Measurements from ENCODE around the gene SLC7A6. TPM values are rescaled to one million over a fixed set of nuclear protein-coding genes. Genes with fewer than 3 reads are reported as not detected.
A peak's percentile ranks its signal among the peaks of the same experiment; 100 is the strongest.

The SLC7A6 gene
- total RNA-seq, 3 donors from 2014 or later, result 43.2 to 284 (median 65.2) TPM

DNA sequence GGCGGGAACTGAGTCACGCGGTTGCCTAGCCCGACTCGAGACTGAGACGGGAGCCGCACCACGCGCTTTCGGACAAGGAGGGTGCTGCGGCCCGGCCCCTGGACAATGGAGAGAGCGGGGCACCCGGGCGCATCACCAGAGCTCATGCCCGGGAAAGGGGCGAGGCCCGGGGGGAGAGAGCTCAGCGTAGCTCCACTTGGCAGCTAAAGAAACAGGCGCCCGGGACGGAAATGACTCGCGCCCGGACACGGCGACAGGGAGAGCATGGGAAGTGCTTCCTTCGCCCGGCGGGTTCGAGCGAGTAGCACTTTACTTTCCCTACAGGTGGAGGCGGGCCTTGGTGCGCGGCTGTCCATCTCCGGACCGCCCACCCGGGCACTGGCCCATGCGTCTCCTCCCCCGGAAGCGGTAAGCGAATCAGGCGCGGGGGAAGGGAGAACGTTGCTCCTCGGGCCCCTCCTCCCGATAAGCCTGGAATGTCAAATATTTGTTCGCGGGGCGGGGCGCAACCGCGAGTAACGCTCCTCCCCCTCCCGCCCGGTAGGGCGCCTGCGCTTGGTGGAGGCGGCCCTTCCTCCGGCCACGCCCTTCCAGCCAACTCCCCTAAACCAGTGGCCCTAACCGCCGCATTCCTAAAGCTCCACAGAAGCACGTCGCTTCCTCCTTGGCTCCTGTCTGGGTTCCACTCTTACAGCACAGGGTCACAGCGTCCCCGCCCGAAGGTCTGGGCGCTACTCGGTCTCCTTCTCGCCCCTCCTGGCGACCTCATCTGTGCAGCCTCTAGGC is 26.9 kb upstream of the SLC7A6 start:
- H3K4me1 ChIP-seq, result no peaks in the 10 kb centered on the region
- H3K36me3 ChIP-seq, result no peaks in the 10 kb centered on the region
- peak overlapping the region; percentile 90 to 94 for H3K27ac ChIP-seq
- H3K27me3 ChIP-seq, result no peaks in the 10 kb centered on the region
- TF ChIP-seq, protein P1, sequence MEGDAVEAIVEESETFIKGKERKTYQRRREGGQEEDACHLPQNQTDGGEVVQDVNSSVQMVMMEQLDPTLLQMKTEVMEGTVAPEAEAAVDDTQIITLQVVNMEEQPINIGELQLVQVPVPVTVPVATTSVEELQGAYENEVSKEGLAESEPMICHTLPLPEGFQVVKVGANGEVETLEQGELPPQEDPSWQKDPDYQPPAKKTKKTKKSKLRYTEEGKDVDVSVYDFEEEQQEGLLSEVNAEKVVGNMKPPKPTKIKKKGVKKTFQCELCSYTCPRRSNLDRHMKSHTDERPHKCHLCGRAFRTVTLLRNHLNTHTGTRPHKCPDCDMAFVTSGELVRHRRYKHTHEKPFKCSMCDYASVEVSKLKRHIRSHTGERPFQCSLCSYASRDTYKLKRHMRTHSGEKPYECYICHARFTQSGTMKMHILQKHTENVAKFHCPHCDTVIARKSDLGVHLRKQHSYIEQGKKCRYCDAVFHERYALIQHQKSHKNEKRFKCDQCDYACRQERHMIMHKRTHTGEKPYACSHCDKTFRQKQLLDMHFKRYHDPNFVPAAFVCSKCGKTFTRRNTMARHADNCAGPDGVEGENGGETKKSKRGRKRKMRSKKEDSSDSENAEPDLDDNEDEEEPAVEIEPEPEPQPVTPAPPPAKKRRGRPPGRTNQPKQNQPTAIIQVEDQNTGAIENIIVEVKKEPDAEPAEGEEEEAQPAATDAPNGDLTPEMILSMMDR (IDR thresholded peaks at IDR 0.05), result peak in 1 of 3 donors; percentile 8
- TF ChIP-seq POLR2A (IDR thresholded peaks at IDR 0.05) (peak; percentile 35), POLR2AphosphoS5 (IDR thresholded peaks at IDR 0.05) (peak; percentile 84 to 98 (median 92))
- H3K4me3 ChIP-seq, result peak overlapping the region; percentile 59 to 72 (median 68)
- intact Hi-C loops (cut with DNase I; ENCODE audit: low total_unique reads), result loop anchor here (10.0 kb wide), 1 partner anchor 153 kb away; the partner anchor contains the start of gene NFATC3
- H3K9me3 ChIP-seq, result no peaks in the 10 kb centered on the region
- peak; percentile 98 to 99 for DNase-seq (ENCODE audit: low spot score in 2 of 2)

DNA sequence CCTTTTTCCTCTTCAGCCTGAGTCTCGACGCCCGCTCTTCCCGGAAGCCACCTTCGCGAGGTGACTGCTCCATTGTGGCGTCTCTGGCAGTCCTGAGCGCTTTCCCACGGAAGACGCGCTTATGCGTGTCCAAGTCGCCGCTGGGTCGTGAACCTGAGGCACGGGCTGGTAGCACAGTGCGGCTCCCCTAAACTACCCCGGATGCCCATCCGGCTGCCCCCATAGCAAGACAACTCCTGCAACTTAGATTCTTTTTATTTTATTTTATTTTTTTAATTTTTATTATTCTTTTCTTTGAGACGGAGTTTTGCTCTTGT is 26.3 kb upstream of the SLC7A6 start:
- no peak for TF ChIP-seq POLR2AphosphoS5 (IDR thresholded peaks at IDR 0.05)
- intact Hi-C loops (cut with DNase I; ENCODE audit: low total_unique reads), result loop anchor here (10.0 kb wide), 1 partner anchor 153 kb away; the partner anchor contains the start of gene NFATC3
- peak overlapping the region; percentile 90 to 94 for H3K27ac ChIP-seq
- no peaks in the 10 kb centered on the region for H3K4me1 ChIP-seq
- no peaks in the 10 kb centered on the region for H3K9me3 ChIP-seq
- H3K4me3 ChIP-seq, result peak overlapping the region; percentile 59 to 72 (median 68)
- no peaks in the 10 kb centered on the region for H3K36me3 ChIP-seq
- no peak for DNase-seq (ENCODE audit: low spot score in 2 of 2)
- H3K27me3 ChIP-seq, result no peaks in the 10 kb centered on the region

DNA sequence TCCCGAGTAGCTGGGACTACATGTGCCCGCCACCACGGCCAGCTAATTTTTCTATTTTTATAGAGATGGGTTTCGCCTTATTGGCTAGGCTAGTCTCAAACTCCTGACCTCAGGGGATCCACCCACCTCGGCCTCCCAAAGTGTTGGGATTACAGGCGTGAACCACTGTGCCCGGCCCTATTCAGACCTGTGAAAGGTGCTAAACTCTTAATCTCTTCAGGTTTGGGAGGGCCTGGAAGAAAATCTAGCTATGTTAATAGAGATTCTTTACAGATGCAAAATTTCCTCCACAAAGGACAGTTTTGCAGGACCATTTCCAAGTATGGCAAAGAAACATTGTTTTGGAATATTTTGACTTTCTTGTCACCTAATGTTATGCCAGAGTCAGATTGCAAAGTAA is 22.2 kb upstream of the SLC7A6 start:
- H3K36me3 ChIP-seq, result no peaks in the 10 kb centered on the region
- H3K4me3 ChIP-seq, result no peak overlapping the region
- intact Hi-C loops (cut with DNase I; ENCODE audit: low total_unique reads), result no loop called here
- H3K27me3 ChIP-seq, result no peaks in the 10 kb centered on the region
- TF ChIP-seq, protein P1 (IDR thresholded peaks at IDR 0.05), result no peak
- TF ChIP-seq POLR2AphosphoS5 (IDR thresholded peaks at IDR 0.05), result no peak
- TF ChIP-seq POLR2A (IDR thresholded peaks at IDR 0.05), result no peak
- no peaks in the 10 kb centered on the region for H3K9me3 ChIP-seq
- no peak for DNase-seq (ENCODE audit: low spot score in 2 of 2)
- H3K27ac ChIP-seq, result no peak overlapping the region
- H3K4me1 ChIP-seq, result peaks cover 6 to 12% of the 10 kb centered on the region in 2 donors

DNA sequence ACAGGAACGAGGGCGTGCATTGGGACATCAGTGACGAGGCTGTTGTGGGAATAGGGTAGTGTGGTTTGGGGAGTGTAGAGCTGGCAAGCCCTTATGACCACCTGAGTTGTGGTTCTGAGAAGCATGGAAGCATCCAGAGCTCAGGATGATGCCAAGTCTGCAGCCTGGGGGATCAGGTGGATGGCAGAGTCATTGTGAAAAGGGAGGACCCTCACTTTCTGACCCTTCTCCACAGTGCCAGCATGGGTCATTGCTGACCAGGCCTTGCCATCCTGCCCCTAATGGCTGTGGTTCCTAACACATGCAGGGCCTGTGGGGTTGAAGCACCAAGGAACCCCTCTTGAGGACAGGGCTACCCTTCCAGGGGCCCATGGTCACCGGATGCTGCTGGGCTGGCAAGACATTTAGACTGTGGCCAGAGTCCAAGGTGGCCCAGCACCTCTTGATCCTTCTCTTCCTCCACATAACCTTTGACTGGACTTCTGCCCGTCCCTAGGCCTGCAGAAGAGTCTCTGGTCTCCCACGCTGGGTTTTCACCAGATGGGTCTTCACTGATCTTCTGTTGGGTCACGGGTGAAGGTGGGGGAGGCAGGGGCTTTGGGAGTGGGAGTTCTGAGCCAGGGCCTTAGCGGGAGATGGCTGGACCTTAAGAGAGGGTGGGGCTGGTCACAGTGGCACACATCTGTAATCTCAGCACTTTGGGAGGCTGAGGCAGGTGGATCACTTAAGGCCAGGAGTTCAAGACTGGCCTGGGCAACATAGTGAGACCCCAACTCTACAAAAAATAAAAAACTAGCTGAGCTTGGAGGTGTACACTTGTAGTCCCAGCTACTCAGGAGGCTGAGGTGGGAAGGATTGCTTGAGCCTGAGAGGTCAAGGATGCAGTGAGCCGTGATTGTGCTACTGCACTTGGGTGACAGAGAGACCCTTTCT is 21.1 kb upstream of the SLC7A6 start:
- Histone ChIP-seq H3K9me3 (no peaks in the 10 kb centered on the region), H3K27me3 (no peaks in the 10 kb centered on the region), H3K4me1 (peaks cover 6 to 12% of the 10 kb centered on the region in 2 donors), H3K36me3 (no peaks in the 10 kb centered on the region), H3K27ac (no peak overlapping the region), H3K4me3 (no peak overlapping the region)
- TF ChIP-seq, protein P1 (IDR thresholded peaks at IDR 0.05), result no peak
- TF ChIP-seq POLR2AphosphoS5 (IDR thresholded peaks at IDR 0.05) (no peak), POLR2A (IDR thresholded peaks at IDR 0.05) (no peak)
- intact Hi-C loops (cut with DNase I; ENCODE audit: low total_unique reads), result no loop called here
- DNase-seq (ENCODE audit: low spot score in 2 of 2), result no peak

DNA sequence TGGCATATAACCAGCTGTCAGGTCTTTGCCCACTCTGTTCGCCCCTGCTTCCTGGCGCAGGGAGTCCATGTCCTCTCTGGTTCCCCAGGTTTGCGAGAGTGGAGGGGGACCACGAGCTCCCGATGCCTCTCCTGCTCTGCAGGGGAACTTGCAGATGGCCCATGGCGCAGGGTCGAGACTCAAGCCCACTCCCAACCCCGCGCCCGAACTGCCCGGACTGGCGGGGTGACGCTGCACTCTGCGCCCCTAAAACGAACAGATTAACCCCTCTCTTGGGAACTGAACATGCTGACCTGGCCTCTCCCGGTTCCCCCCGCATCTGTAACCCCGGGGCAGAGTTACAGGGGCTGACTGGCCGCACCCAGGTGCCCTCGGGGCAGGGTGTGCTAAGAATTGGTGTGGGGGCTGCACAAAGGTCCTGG is 19.8 kb upstream of the SLC7A6 start:
- TF ChIP-seq, protein P1 (IDR thresholded peaks at IDR 0.05), result no peak
- TF ChIP-seq POLR2A (IDR thresholded peaks at IDR 0.05) (no peak), POLR2AphosphoS5 (IDR thresholded peaks at IDR 0.05) (no peak)
- no peaks in the 10 kb centered on the region for H3K36me3 ChIP-seq
- H3K27me3 ChIP-seq, result no peaks in the 10 kb centered on the region
- intact Hi-C loops (cut with DNase I; ENCODE audit: low total_unique reads), result no loop called here
- H3K4me1 ChIP-seq, result peaks cover 6 to 12% of the 10 kb centered on the region in 2 donors
- DNase-seq (ENCODE audit: low spot score in 2 of 2), result no peak
- H3K27ac ChIP-seq, result peak overlapping the region; percentile 35 to 49
- peak overlapping the region; percentile 88 to 92 (median 91) for H3K4me3 ChIP-seq
- H3K9me3 ChIP-seq, result no peaks in the 10 kb centered on the region
